Activated CD8-positive, alpha-beta memory T cell treated with anti-CD3 and anti-CD28 coated beads, Interleukin-2, amount 10 ng/mL, durations not matched to agents 7 days and 5 days (primary cell): ENCODE measurements around the gene S100A7. TPM values are rescaled to one million over a fixed set of nuclear protein-coding genes. Genes with fewer than 3 reads are reported as not detected.
A peak's percentile ranks its signal among the peaks of the same experiment; 100 is the strongest.

Experiments
- ATAC-seq: fragments of 150-1000 bp; cut with Tn5 transposase; one replicate; pipeline ENCODE4 v1.10.0; 2021; ENCODE audit warnings: moderate library complexity
- CTCF ChIA-PET: fragments of 350-600 bp; sonication (Branson Sonifier 250); formaldehyde crosslinking; loops from one replicate; lab custom pipeline; 2021; ENCODE audit warnings: antibody characterized with exemption; lab: Charles Lee
- DNase-seq: peaks from one replicate; pipeline ENCODE4 v3.0.0-alpha.2; 2020
- H3K27ac Mint-ChIP-seq: one replicate; pipeline ENCODE4 v1.8.0; 2021; ENCODE audit warnings: mild to moderate bottlenecking, mixed read lengths
- H3K27me3 Mint-ChIP-seq: one replicate; pipeline ENCODE4 v1.8.0; 2021; ENCODE audit warnings: mixed read lengths
- H3K36me3 Mint-ChIP-seq: one replicate; pipeline ENCODE4 v1.8.0; 2021; ENCODE audit warnings: mild to moderate bottlenecking, mixed read lengths
- H3K4me1 Mint-ChIP-seq: one replicate; pipeline ENCODE4 v1.8.0; 2021; ENCODE audit warnings: mixed read lengths
- H3K4me3 Mint-ChIP-seq: one replicate; pipeline ENCODE4 v1.8.0; 2021; ENCODE audit warnings: mild to moderate bottlenecking, moderate library complexity, mixed read lengths
- H3K9me3 Mint-ChIP-seq: one replicate; pipeline ENCODE4 v1.8.0; 2022; ENCODE audit warnings: low read depth, mixed read lengths
- total RNA-seq, 2 experiments: library from RNA; stranded (reverse); gene quantifications; one replicate each; pipeline ENCODE4 v1.2.3, GENCODE V29; 2021

The S100A7 gene
- total RNA-seq, 2 experiments from 2014 or later, result not detected

- CTCF ChIA-PET, result interaction anchor here (0.8 to 1.3 kb wide), 2 partner anchors 31 to 1301 kb away, joined by 3 read pairs; no protein-coding TSS in a partner anchor
- no peaks in the 10 kb centered on the region for H3K36me3 Mint-ChIP-seq
- H3K4me1 Mint-ChIP-seq, result no peaks in the 10 kb centered on the region
- peaks cover 14% of the 10 kb centered on the region for H3K27me3 Mint-ChIP-seq
- ATAC-seq (no peak), DNase-seq (no peak)
- H3K4me3 Mint-ChIP-seq, result no peak overlapping the region
- H3K27ac Mint-ChIP-seq, result no peak overlapping the region
- no peaks in the 10 kb centered on the region for H3K9me3 Mint-ChIP-seq
Observed at GRCh38 chr1:153434746-153435455, 25.6 kb downstream of the S100A7 start.

- ATAC-seq (no peak), DNase-seq (no peak)
- H3K9me3 Mint-ChIP-seq, result no peaks in the 10 kb centered on the region
- no peak overlapping the region for H3K4me3 Mint-ChIP-seq
- peaks cover 9% of the 10 kb centered on the region for H3K27me3 Mint-ChIP-seq
- CTCF ChIA-PET, result no interaction called here
- no peaks in the 10 kb centered on the region for H3K36me3 Mint-ChIP-seq
- H3K4me1 Mint-ChIP-seq, result no peaks in the 10 kb centered on the region
- no peak overlapping the region for H3K27ac Mint-ChIP-seq
Observed at GRCh38 chr1:153432874-153433681, 27.4 kb downstream of the S100A7 start.

GRCh38 chr1:153431928-153432327 is 28.5 kb downstream of the S100A7 start:
- CTCF ChIA-PET, result no interaction called here
- Mint-ChIP-seq H3K9me3 (no peaks in the 10 kb centered on the region), H3K27ac (no peak overlapping the region), H3K4me3 (no peak overlapping the region), H3K4me1 (no peaks in the 10 kb centered on the region), H3K36me3 (no peaks in the 10 kb centered on the region), H3K27me3 (peaks cover 6% of the 10 kb centered on the region)
- no peak for DNase-seq
- ATAC-seq, result no peak

- CTCF ChIA-PET, result no interaction called here
- H3K4me1 Mint-ChIP-seq, result no peaks in the 10 kb centered on the region
- no peaks in the 10 kb centered on the region for H3K36me3 Mint-ChIP-seq
- DNase-seq (no peak), ATAC-seq (no peak)
- peaks cover 6% of the 10 kb centered on the region for H3K27me3 Mint-ChIP-seq
- H3K9me3 Mint-ChIP-seq, result no peaks in the 10 kb centered on the region
- H3K27ac Mint-ChIP-seq, result no peak overlapping the region
- no peak overlapping the region for H3K4me3 Mint-ChIP-seq
Observed at GRCh38 chr1:153431427-153431826, 29.0 kb downstream of the S100A7 start.

- DNase-seq, result no peak
- Mint-ChIP-seq H3K4me1 (no peaks in the 10 kb centered on the region), H3K27me3 (peaks cover 8% of the 10 kb centered on the region), H3K4me3 (no peak overlapping the region), H3K27ac (no peak overlapping the region), H3K36me3 (no peaks in the 10 kb centered on the region), H3K9me3 (no peaks in the 10 kb centered on the region)
- CTCF ChIA-PET, result no interaction called here
- ATAC-seq, result no peak
Observed at GRCh38 chr1:153431002-153431401, 29.4 kb downstream of the S100A7 start.

GRCh38 chr1:153430561-153430960 is 29.9 kb downstream of the S100A7 start:
- ATAC-seq (no peak), DNase-seq (no peak)
- peaks cover 8% of the 10 kb centered on the region for H3K27me3 Mint-ChIP-seq
- H3K36me3 Mint-ChIP-seq, result no peaks in the 10 kb centered on the region
- H3K27ac Mint-ChIP-seq, result no peak overlapping the region
- H3K4me1 Mint-ChIP-seq, result no peaks in the 10 kb centered on the region
- no peaks in the 10 kb centered on the region for H3K9me3 Mint-ChIP-seq
- H3K4me3 Mint-ChIP-seq, result no peak overlapping the region
- CTCF ChIA-PET, result no interaction called here

GRCh38 chr1:153430166-153430553 is 30.3 kb downstream of the S100A7 start:
- Mint-ChIP-seq H3K36me3 (no peaks in the 10 kb centered on the region), H3K27ac (no peak overlapping the region), H3K27me3 (peaks cover 13% of the 10 kb centered on the region), H3K4me3 (no peak overlapping the region), H3K9me3 (no peaks in the 10 kb centered on the region), H3K4me1 (no peaks in the 10 kb centered on the region)
- ATAC-seq (no peak), DNase-seq (no peak)
- CTCF ChIA-PET, result no interaction called here

- CTCF ChIA-PET, result no interaction called here
- ATAC-seq (no peak), DNase-seq (no peak)
- Mint-ChIP-seq H3K36me3 (no peaks in the 10 kb centered on the region), H3K9me3 (no peaks in the 10 kb centered on the region), H3K4me1 (no peaks in the 10 kb centered on the region), H3K27me3 (peaks cover 18% of the 10 kb centered on the region), H3K27ac (no peak overlapping the region), H3K4me3 (no peak overlapping the region)
Observed at GRCh38 chr1:153429266-153430165, 30.9 kb downstream of the S100A7 start.

- Mint-ChIP-seq H3K27me3 (peaks cover 20% of the 10 kb centered on the region), H3K9me3 (no peaks in the 10 kb centered on the region), H3K4me1 (no peaks in the 10 kb centered on the region), H3K27ac (no peak overlapping the region), H3K4me3 (no peak overlapping the region), H3K36me3 (no peaks in the 10 kb centered on the region)
- CTCF ChIA-PET, result no interaction called here
- DNase-seq (no peak), ATAC-seq (no peak)
Observed at GRCh38 chr1:153428791-153429190, 31.7 kb downstream of the S100A7 start.

GRCh38 chr1:153428073-153428638 is 32.3 kb downstream of the S100A7 start:
- H3K4me1 Mint-ChIP-seq, result no peaks in the 10 kb centered on the region
- no peak overlapping the region for H3K4me3 Mint-ChIP-seq
- no peak overlapping the region for H3K27ac Mint-ChIP-seq
- no peak for ATAC-seq
- no peak for DNase-seq
- H3K36me3 Mint-ChIP-seq, result no peaks in the 10 kb centered on the region
- H3K9me3 Mint-ChIP-seq, result no peaks in the 10 kb centered on the region
- CTCF ChIA-PET, result no interaction called here
- H3K27me3 Mint-ChIP-seq, result peaks cover 20% of the 10 kb centered on the region

GRCh38 chr1:153426809-153427208 is 33.6 kb downstream of the S100A7 start:
- CTCF ChIA-PET, result no interaction called here
- ATAC-seq, result no peak
- no peak for DNase-seq
- Mint-ChIP-seq H3K9me3 (no peaks in the 10 kb centered on the region), H3K27me3 (peaks cover 20% of the 10 kb centered on the region), H3K4me3 (no peak overlapping the region), H3K36me3 (no peaks in the 10 kb centered on the region), H3K4me1 (no peaks in the 10 kb centered on the region), H3K27ac (no peak overlapping the region)

GRCh38 chr1:153422450-153423068 is 37.9 kb downstream of the S100A7 start:
- H3K4me3 Mint-ChIP-seq, result no peak overlapping the region
- no peaks in the 10 kb centered on the region for H3K9me3 Mint-ChIP-seq
- H3K4me1 Mint-ChIP-seq, result no peaks in the 10 kb centered on the region
- ATAC-seq (no peak), DNase-seq (peak; percentile 74)
- H3K27ac Mint-ChIP-seq, result no peak overlapping the region
- CTCF ChIA-PET, result no interaction called here
- H3K27me3 Mint-ChIP-seq, result peaks cover 16% of the 10 kb centered on the region
- no peaks in the 10 kb centered on the region for H3K36me3 Mint-ChIP-seq

GRCh38 chr1:153420306-153420705 is 40.1 kb downstream of the S100A7 start:
- Mint-ChIP-seq H3K4me1 (no peaks in the 10 kb centered on the region), H3K27ac (no peak overlapping the region), H3K36me3 (no peaks in the 10 kb centered on the region), H3K4me3 (no peak overlapping the region), H3K27me3 (peaks cover 9% of the 10 kb centered on the region), H3K9me3 (no peaks in the 10 kb centered on the region)
- ATAC-seq, result no peak
- CTCF ChIA-PET, result no interaction called here
- no peak for DNase-seq
